K562 (cell line): ENCODE results near the gene ZSCAN12. TPM values are rescaled to one million over a fixed set of nuclear protein-coding genes. Genes with fewer than 3 reads are reported as not detected.

Source experiments
- ATAC-seq: fragments of 200-7000 bp; cut with Tn5 transposase; 3 replicates; pipeline ENCODE4 v1.9.1; 2020; ENCODE audit warnings: moderate library complexity
- BruUV-seq: library from RNA; stranded (reverse); fragments of 400-500 nt; replicated peaks from 2 replicates; lab custom pipeline; 2021; lab: Mats Ljungman, UMichigan
- CTCF ChIA-PET: fragments of 300-600 bp; formaldehyde crosslinking; extraction: SDS; loops from one replicate; lab custom pipeline; 2021; ENCODE audit warnings: low intra/inter-chr PET ratio; lab: Yijun Ruan, JAX
- POLR2A ChIA-PET: fragments of 300-600, 350-650 bp; sonication (Branson Sonifier 250); formaldehyde crosslinking; extraction: SDS; loops from one replicate; lab custom pipeline; 2021; ENCODE audit warnings: antibody characterized with exemption, inconsistent platforms; lab: Yijun Ruan, JAX
- DNase-seq, 4 experiments: peaks; one replicate each; pipeline versions ENCODE4 v3.0.0 to v3.0.0-alpha.2; 2011 to 2018; ENCODE audit warnings: low spot score in 3 of 4, mixed read lengths in 3 of 4; ENCODE audit errors: extremely low read depth in 1 of 4
- FAIRE-seq: peaks from 2 replicates; lab custom pipeline; 2011; peaks lifted over from hg19 to GRCh38; lab: Jason Lieb, UNC
- H2AFZ ChIP-seq: 2 replicates; pipeline ENCODE4 v1.6.0; 2011; ENCODE audit warnings: low read depth, low read length, control low read depth, inconsistent platforms
- H3K27ac ChIP-seq: fragments of 200-600 bp; 3 replicates; pipeline ENCODE4 v1.8.0; 2011; ENCODE audit warnings: low read depth, mild to moderate bottlenecking, control low read depth, inconsistent platforms, low read length, moderate library complexity, mixed read lengths; ENCODE audit errors: extremely low read depth
- H3K27me3 ChIP-seq, 2 experiments: fragments of 300-600 bp in 1 of 2; 2 replicates in 1 of 2; 3 replicates in 1 of 2; pipeline versions ENCODE4 v1.6.0 to v1.8.0; 2011; ENCODE audit warnings: inconsistent platforms in 2 of 2, low read length in 2 of 2, mild to moderate bottlenecking in 1 of 2, mixed read lengths in 1 of 2, moderate library complexity in 1 of 2; ENCODE audit not compliant: control insufficient read depth in 2 of 2, insufficient read depth in 2 of 2
- H3K36me3 ChIP-seq: fragments of 300-600 bp; 3 replicates; pipeline ENCODE4 v1.8.0; 2011; ENCODE audit warnings: mild to moderate bottlenecking, low read length, inconsistent platforms; ENCODE audit not compliant: control insufficient read depth, insufficient read depth
- H3K4me1 ChIP-seq, 2 experiments: fragments of 200-600 bp in 1 of 2; replicated peaks in 1 of 2; 2 replicates in 1 of 2; 3 replicates in 1 of 2; pipeline versions ENCODE4 v1.5.1 to v1.8.0; 2011; ENCODE audit warnings: inconsistent platforms in 2 of 2, low read length in 2 of 2, mild to moderate bottlenecking in 1 of 2, mixed read lengths in 1 of 2, moderate library complexity in 1 of 2; ENCODE audit not compliant: control insufficient read depth in 2 of 2, insufficient read depth in 2 of 2
- H3K4me2 ChIP-seq: 2 replicates; pipeline ENCODE4 v1.6.1; 2011; ENCODE audit warnings: low read length, control low read depth, inconsistent platforms, mixed read lengths; ENCODE audit not compliant: insufficient read depth
- H3K4me3 ChIP-seq: fragments of 200-600 bp; sonication (generic), shearing (Covaris generic); 2 replicates; pipeline ENCODE4 v1.5.1; 2016; ENCODE audit warnings: control low read depth, inconsistent platforms
- H3K79me2 ChIP-seq: fragments of 200-600 bp; 3 replicates; pipeline ENCODE4 v1.8.0; 2011; ENCODE audit warnings: low read length, inconsistent platforms; ENCODE audit not compliant: control insufficient read depth, insufficient read depth
- H3K9ac ChIP-seq, 2 experiments: 2 replicates each; pipeline versions ENCODE4 v1.6.0 to v1.6.1; 2011; ENCODE audit warnings: low read depth in 2 of 2, low read length in 2 of 2, control low read depth in 1 of 2, inconsistent platforms in 1 of 2, mild to moderate bottlenecking in 1 of 2, mixed read lengths in 1 of 2; ENCODE audit not compliant: insufficient read depth in 1 of 2
- H3K9me1 ChIP-seq: one replicate; pipeline ENCODE4 v1.6.0; 2011; ENCODE audit warnings: inconsistent platforms, mild to moderate bottlenecking, low read length, moderate library complexity; ENCODE audit not compliant: control insufficient read depth, insufficient read depth
- H3K9me3 ChIP-seq: replicated peaks from 2 replicates; pipeline ENCODE4 v1.5.1; 2011; ENCODE audit warnings: low read depth, low read length, inconsistent platforms; ENCODE audit not compliant: control insufficient read depth, insufficient read depth
- H4K20me1 ChIP-seq: replicated peaks from 2 replicates; pipeline ENCODE4 v1.6.1; 2011; ENCODE audit warnings: low read length, inconsistent platforms, mixed read lengths; ENCODE audit not compliant: control insufficient read depth, insufficient read depth
- CHAMP1 ChIP-seq: fragments of 450-650 bp; IDR thresholded peaks from 2 replicates; pipeline ENCODE4 v1.6.1; 2016; ENCODE audit warnings: mild to moderate bottlenecking
- DPF2 ChIP-seq: fragments of 450-650 bp; IDR thresholded peaks from 2 replicates; pipeline ENCODE4 v1.6.1; 2016
- HDGF ChIP-seq: fragments of 450-650 bp; IDR thresholded peaks from 2 replicates; pipeline ENCODE4 v1.6.1; 2016
- KHSRP ChIP-seq: fragments of 450-650 bp; IDR thresholded peaks from 2 replicates; pipeline ENCODE4 v1.6.1; 2017
- MAFK ChIP-seq: IDR thresholded peaks from 2 replicates; pipeline ENCODE4 v1.6.1; 2011; ENCODE audit warnings: low read length, improper control_type of control experiment
- NCOA4 ChIP-seq: fragments of 450-650 bp; IDR thresholded peaks from 2 replicates; pipeline ENCODE4 v1.6.1; 2018; ENCODE audit warnings: mild to moderate bottlenecking; ENCODE audit not compliant: partially characterized antibody
- PML ChIP-seq: IDR thresholded peaks from 2 replicates; pipeline ENCODE4 v1.6.1; 2012; ENCODE audit warnings: low read length, inconsistent platforms
- RBM17 ChIP-seq: fragments of 200-400 bp; formaldehyde crosslinking; IDR thresholded peaks from 2 replicates; pipeline ENCODE4 v1.6.1; 2017; ENCODE audit warnings: low read depth, mild to moderate bottlenecking, low read length, borderline replicate concordance
- RFX1 ChIP-seq: fragments of 450-650 bp; IDR thresholded peaks from 2 replicates; pipeline ENCODE4 v1.6.1; 2016; ENCODE audit warnings: mild to moderate bottlenecking, moderate library complexity
- SFPQ ChIP-seq: fragments of 200-400 bp; formaldehyde crosslinking; IDR thresholded peaks from 2 replicates; pipeline ENCODE4 v1.6.1; 2017; ENCODE audit warnings: mild to moderate bottlenecking, low read depth, low read length, moderate library complexity
- SMAD2 ChIP-seq: fragments of 150-350 bp; IDR thresholded peaks from 2 replicates; pipeline ENCODE4 v1.6.1; 2014; ENCODE audit warnings: low read depth, mild to moderate bottlenecking, low read length
- STAG1 ChIP-seq: sonication (generic); formaldehyde crosslinking; IDR thresholded peaks from 2 replicates; pipeline ENCODE4 v1.5.0; 2020; ENCODE audit warnings: missing genetic modification reagents, borderline replicate concordance
- USF1 ChIP-seq: sonication (generic); formaldehyde crosslinking; IDR thresholded peaks from 2 replicates; pipeline ENCODE4 v1.9.0; 2022; ENCODE audit warnings: mild to moderate bottlenecking, missing genetic modification reagents
- ZEB2 ChIP-seq: fragments of 450-650 bp; IDR thresholded peaks from 2 replicates; pipeline ENCODE4 v1.6.1; 2016
- ZFP1 ChIP-seq: fragments of 450-650 bp; formaldehyde crosslinking; IDR thresholded peaks from 2 replicates; pipeline ENCODE4 v1.4.0; 2020; ENCODE audit warnings: mild to moderate bottlenecking, mixed read lengths
- ZFX ChIP-seq: sonication (generic); formaldehyde crosslinking; IDR thresholded peaks from 2 replicates; pipeline ENCODE4 v1.8.0; 2022; ENCODE audit warnings: mild to moderate bottlenecking, missing genetic modification reagents, moderate library complexity
- ZNF133 ChIP-seq: fragments of 250-450 bp; sonication (Bioruptor Pico); IDR thresholded peaks from 2 replicates; pipeline ENCODE4 v1.4.0; 2020; ENCODE audit warnings: mild to moderate bottlenecking
- ZNF23 ChIP-seq: fragments of 250-450 bp; sonication (Bioruptor Pico); IDR thresholded peaks from 2 replicates; pipeline ENCODE4 v1.4.0; 2020; ENCODE audit warnings: mild to moderate bottlenecking
- ZNF24 ChIP-seq: fragments of 450-650 bp; IDR thresholded peaks from 2 replicates; pipeline ENCODE4 v1.6.1; 2016
- ZNF589 ChIP-seq: fragments of 200-800 bp; sonication (Bioruptor generic); IDR thresholded peaks from 2 replicates; pipeline ENCODE4 v1.6.1; 2016; ENCODE audit warnings: low read depth, missing genetic modification characterization, missing compliant biosample characterization
- WGBS: fragments of 100-300 bp; shearing (Covaris generic); methylation state at CpG from one replicate; pipeline ENCODE4 v1.1.6; 2016; ENCODE audit warnings: low coverage, mixed read lengths; ENCODE audit not compliant: insufficient coverage; ENCODE audit errors: missing lambda C conversion rate; 5-methylcytosine and 5-hydroxymethylcytosine counted together
- in situ Hi-C: fragments of 300-500 bp; cut with MboI; formaldehyde crosslinking; loops from 4 replicates; pipeline ENCODE4 v1.15.0; 2018; ENCODE audit warnings: inconsistent platforms, mixed read lengths
- intact Hi-C: fragments of 100-400 bp; cut with micrococcal nuclease; formaldehyde crosslinking; loops from 2 replicates; pipeline ENCODE4 v1.14.2; 2022
- polyA plus RNA-seq, 8 experiments: library from polyadenylated mRNA; depleted of rRNA in 4 of 8; stranded (reverse) in 5 of 8; unstranded in 3 of 8; fragments of >200 nt; fragmentation: Nextera tagmentation in 2 of 8; fragmentation: Illumina TruSeq in 1 of 8; extraction: Ambion mirVana in 2 of 8; extraction: Trizol in 1 of 8; gene quantifications; 2 replicates each; pipeline versions ENCODE4 v1.2.1 to v1.2.3, GENCODE V29; 2011 to 2014; ENCODE audit warnings: inconsistent platforms in 1 of 8, missing spikeins in 1 of 8
- total RNA-seq, 7 experiments: library from RNA; depleted of rRNA in 6 of 7; stranded (reverse); fragments of >200 nt in 6 of 7; fragmentation: Illumina TruSeq in 2 of 7; extraction: Trizol in 2 of 7; gene quantifications; 2 replicates each; pipeline versions ENCODE4 v1.2.1 to v1.2.3, GENCODE V29; 2011 to 2021; ENCODE audit warnings: low replicate concordance in 1 of 7

ZSCAN12 gene
- total and polyA plus RNA-seq, 9 of the 15 experiments (the other 6 are each of a cell fraction or from before 2014, with no cell fraction given): 2.5 to 19.6 (median 12.5) TPM

GRCh38 chr6:28343898-28344677 is 55.5 kb downstream of the ZSCAN12 start:
- no peak overlapping the region for H3K27ac ChIP-seq
- no peak overlapping the region for H3K9ac ChIP-seq
- no peaks in the 10 kb centered on the region for H3K27me3 ChIP-seq
- in situ Hi-C loops: no loop called here
- no TSS peak for BruUV-seq
- H3K9me1 ChIP-seq: no peaks in the 10 kb centered on the region
- ATAC-seq (peak; percentile 79), FAIRE-seq (peak; percentile 80), DNase-seq (peak; percentile 69 to 82 (median 76))
- peaks cover 6% of the 10 kb centered on the region; the same call in 1 of the 2 replicates for H3K9me3 ChIP-seq
- 0% methylated on average over 1 of the region's 1 CpG for WGBS
- intact Hi-C loops: no loop called here
- ChIA-PET CTCF (interaction anchor here (0.6 kb wide), 1 partner anchor 133 kb away, joined by 3 read pairs; no protein-coding TSS in a partner anchor), POLR2A (interaction anchor here (1.0 to 5.1 kb wide), 3 partner anchors 7 to 117 kb away, joined by 4 to 60 read pairs (median 5); partner anchors contain the start of gene ZSCAN31)
- no peaks in the 10 kb centered on the region for H3K79me2 ChIP-seq
- no peaks in the 10 kb centered on the region for H4K20me1 ChIP-seq
- no peak overlapping the region for H3K4me3 ChIP-seq
- H3K4me2 ChIP-seq: no peak overlapping the region; the same call in 1 of the 2 replicates
- H2AFZ ChIP-seq: no peak overlapping the region
- H3K36me3 ChIP-seq: no peaks in the 10 kb centered on the region
- peaks cover 10 to 38% of the 10 kb centered on the region in 2 experiments; a peak in 4 of 5 replicates for H3K4me1 ChIP-seq
- TF ChIP-seq ZFP1 (CRISPR knock-in tag) (no peak), DPF2 (peak; percentile 69), NCOA4 (no peak), SFPQ (no peak), MAFK (no peak), SMAD2 (no peak), ZNF589 (no peak), ZEB2 (peak; percentile 47; the same call in 1 of the 2 replicates), ZNF23 (CRISPR knock-in tag) (no peak), USF1 (CRISPR knock-in tag) (peak; percentile 32; the same call in 1 of the 2 replicates), ZNF133 (no peak), PML (peak; percentile 58; the same call in 1 of the 2 replicates), ZNF24 (no peak), STAG1 (no peak), KHSRP (no peak), RFX1 (no peak), RBM17 (no peak), ZFX (no peak), HDGF (no peak), CHAMP1 (no peak)
